HG02840 (cell line): ENCODE measurements around the gene ADGRA1.
"Not testable (repeated sequence)": the region's sequence is repeated elsewhere in the genome, so short reads cannot be mapped to it uniquely, and the experiment has no call there.

Experiments used
- ATAC-seq: cut with Tn5 transposase; IDR thresholded peaks from one replicate; pipeline ENCODE4 v1.9.1; 2021; ENCODE audit warnings: mild to moderate bottlenecking, moderate library complexity, moderate number of reproducible peaks; ENCODE audit not compliant: unreplicated experiment, low FRiP score

The ADGRA1 gene

DNA sequence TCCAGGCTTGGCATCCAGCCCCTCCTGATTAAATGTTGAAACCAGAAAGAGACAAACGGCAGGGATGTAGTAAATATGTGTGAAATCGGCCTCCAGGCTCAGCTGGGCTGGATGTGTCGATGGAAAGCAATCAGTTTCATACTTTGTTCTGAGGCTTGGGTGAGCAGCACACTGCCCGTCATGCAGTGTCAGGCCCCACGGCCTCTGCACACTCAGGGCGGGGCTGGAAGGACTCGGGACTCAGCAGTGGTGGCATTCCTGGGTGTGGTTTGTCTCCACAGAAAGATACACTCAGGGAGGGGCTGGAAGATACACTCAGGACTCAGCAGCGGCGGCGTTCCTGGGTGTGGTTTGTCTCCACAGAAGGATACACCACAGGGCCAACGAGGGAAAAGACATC lies 22.0 kb downstream of the ADGRA1 start:
- ATAC-seq, result no peak

DNA sequence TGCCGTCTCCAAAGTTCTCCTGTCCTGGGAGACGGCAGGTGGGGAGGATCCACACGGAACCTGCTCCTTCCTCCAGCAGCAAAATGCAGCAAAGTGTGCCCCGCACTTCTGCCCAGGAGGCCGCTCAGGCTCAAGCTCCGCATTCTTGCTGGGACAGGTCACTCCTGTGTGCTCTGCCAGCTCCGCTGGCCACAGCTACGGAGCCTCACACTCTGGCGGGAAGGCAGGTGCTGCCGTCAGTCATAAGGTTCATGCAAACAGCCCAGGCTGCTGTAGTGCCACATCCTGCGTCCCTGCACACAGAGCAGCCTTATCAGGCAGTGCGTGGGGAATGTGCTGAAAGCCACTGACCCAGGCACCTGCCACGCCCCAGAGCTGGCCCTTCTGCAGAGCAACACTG lies 22.4 kb downstream of the ADGRA1 start:
- no peak for ATAC-seq

DNA sequence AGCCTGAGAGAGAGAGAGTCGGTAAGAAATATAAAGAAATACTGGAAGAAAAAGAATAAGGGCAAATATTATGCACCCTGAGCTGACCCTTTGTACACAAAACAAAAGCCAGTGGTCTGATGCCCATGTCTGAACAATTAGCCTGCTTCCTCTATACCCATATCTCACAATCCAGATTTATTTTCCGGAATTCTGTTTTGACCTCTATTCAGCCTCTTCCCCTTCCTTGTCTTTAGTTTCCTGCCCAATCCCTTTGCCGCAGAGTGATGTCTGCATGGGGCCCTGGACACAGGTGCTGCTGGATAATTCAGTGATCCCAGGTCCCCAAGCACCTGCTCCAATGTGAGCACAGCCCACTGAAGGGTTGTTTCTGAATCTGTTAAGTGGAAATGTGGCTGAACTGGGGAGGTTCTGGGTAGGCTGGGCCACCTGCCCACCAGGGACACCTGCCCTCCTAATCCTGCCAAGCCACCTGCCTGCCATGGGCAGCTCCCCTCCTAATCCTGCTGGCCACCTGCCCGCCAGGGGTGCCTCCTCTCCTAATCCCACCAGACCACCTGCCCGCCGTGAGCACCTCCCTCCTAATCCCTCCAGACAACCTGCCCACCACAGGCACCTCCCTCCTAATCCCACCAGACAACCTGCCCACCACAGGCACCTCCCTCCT lies 23.0 kb downstream of the ADGRA1 start:
- no peak for ATAC-seq

DNA sequence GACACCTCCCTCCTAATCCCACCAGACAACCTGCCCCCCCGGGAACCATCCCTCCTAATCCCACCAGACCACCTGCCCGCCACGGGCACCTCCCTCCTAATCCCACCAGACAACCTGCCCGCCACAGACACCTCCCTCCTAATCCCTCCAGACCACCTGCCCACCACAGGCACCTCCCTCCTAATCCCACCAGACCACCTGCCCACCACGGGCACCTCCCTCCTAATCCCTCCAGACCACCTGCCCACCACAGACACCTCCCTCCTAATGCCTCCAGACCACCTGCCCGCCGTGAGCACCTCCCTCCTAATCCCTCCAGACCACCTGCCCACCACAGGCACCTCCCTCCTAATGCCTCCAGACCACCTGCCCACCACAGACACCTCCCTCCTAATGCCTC lies 23.9 kb downstream of the ADGRA1 start:
- not testable (repeated sequence) for ATAC-seq

DNA sequence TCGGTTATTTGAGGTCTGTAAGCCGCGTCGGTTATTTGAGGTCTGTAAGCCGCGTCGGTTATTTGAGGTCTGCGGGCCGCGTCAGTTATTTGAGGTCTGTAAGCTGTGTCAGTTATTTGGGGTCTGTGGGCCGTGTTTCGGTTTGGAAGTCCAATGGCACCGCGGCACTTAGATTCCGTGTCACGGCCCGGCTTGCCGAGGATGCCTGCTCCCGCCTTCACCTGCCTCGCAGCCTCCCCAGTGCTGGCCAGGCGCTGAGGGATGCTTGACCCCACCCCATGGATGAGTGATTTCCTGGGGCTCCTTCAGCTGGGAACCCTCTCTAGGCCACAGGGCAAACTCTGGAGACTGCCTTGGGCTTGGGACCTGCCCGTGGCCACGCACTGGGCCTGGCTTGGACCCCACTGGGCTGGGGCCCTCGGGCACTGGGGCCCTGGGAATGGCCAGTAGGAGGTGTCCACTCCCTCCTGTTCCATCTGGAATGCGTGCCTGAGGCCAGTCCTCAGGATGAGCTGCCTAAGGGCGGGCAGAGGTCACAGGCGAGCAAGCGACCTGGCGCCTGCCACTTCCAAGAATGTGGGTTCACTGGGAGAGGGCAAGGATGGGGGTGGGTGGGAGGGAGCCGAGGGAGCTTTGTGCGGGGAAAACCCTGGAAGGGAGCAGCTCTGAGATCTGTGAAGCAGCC lies 25.6 kb downstream of the ADGRA1 start:
- no peak for ATAC-seq

DNA sequence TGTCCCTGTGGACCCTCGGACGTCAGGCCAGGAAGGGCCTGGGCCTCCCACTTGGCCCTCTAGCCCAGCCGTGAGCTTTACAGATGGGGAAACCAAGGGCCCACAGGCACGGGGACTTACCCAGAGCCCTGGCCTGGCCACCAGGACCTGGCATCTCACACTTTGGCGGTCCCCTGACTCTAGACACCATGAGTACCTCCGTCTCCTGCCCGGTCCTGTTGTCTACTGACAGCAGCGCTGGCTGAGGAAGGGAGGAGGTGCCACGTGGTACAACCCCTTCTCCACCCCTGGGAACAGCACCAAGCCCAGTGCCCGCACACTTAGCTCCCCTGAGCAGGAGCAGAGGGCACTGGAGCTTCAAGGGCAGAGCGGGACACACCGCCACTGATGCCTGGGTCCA lies 26.1 kb downstream of the ADGRA1 start:
- no peak for ATAC-seq

DNA sequence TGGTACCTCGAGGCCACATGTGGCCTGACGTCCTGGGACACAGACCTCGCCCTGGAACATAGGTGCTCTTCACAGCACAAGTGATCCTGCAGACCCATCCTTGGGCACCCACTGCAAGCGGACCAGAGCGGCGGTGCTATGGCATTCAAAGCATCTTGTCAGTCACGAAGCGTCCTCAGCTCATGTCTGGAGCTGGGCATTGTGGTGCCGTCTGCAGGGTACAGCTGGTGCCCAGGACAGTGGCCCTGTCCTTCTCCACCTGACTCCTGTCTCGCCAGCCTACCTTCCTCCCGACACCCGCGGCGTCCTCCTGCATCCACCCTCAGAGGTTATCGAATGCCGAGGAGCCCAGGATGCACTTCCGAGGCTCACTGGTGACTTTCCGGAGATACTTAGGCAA lies 26.5 kb downstream of the ADGRA1 start:
- no peak for ATAC-seq

DNA sequence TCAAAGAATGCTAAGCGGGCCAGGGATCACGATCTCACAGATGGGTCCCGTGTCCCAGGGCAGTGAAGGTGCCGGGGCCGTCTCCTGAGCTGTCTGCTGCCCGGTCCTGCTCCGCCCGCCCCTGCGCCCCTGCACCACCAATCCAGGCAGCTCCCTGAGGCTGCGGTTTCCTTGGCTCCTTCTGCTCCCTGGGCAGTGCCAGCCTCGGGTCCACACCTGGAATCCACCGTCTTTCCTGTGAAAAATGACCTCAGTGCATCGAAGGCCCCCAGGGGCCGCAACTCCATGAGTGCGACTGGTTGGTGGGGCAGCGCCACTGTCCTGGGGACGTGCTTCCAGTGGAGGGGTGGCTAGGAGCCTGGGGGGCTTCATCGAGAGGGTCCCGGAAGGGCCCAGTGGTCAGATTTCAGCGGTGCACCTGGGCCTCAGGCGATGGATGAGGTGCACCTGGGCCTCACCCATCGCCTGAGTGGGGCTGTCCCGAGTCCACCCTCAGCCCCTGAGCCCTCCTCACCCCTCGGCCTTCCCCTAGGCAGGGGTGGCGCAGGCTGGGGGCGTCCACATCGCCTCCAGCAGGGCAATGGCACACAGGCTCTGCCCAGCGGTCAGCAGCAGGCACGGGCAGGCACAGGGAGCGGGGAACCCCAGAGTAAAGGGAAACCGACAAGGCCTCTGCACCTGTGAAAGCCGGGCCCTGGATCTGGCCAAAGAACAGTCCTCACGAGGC lies 27.2 kb downstream of the ADGRA1 start:
- no peak for ATAC-seq

DNA sequence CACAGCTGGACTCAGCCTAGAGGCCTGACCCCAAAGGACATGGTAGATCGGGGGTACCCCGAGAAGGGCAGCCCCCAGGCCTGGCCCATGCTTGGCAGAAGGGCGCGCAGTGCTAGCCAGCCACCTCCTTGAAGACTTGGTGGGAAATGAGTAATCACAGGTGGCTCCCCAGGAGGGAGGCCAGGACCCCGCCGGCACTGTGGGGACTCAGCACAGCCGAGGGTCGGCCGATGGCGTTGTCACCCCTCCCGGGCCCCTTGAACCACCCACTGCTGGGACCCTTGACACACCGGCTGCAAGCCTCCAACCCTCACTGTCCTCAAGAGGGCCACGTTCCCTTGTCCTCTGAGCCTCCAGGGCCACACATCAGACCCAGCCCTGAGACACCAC lies 27.7 kb downstream of the ADGRA1 start:
- ATAC-seq, result no peak

DNA sequence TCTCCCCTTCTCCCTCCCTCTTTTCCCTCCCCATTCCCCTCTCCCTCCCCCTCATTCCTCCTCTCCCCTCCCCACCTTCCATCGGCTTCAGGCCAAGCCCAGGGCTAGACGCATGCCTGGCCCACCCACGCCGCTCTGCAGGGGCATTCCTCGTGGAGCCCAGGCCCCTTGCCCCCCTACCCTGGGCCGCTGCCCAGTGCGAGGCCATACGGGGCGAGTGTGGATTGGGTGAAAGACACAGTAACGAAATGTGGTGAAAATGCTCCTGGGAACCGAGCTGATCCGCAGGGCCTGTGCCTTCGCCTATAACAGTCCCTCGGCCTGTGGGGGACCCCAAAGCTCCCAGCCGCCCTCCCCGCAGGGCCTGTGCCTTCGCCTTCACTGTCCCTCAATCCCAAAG lies 28.3 kb downstream of the ADGRA1 start:
- ATAC-seq, result no peak

DNA sequence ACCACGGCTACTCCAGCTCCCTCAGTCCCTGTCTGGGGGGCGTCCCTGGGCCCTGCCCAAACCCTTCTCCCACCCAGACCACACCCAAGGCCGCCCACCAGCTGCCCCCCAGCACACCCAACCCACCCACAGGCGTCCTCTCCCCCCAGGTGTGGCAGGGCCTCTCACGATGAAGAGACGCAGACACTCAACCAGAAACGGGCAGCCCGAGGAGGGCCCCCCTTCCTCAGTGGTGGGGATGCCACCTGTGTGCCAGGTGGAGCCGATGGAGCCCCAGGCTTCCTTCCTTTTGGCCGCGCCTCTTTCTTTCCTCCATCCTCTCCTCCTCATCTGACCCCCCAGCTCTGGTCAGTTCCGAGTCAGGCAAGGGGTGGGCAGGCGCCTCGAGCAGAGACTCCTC lies 28.7 kb downstream of the ADGRA1 start:
- no peak for ATAC-seq

DNA sequence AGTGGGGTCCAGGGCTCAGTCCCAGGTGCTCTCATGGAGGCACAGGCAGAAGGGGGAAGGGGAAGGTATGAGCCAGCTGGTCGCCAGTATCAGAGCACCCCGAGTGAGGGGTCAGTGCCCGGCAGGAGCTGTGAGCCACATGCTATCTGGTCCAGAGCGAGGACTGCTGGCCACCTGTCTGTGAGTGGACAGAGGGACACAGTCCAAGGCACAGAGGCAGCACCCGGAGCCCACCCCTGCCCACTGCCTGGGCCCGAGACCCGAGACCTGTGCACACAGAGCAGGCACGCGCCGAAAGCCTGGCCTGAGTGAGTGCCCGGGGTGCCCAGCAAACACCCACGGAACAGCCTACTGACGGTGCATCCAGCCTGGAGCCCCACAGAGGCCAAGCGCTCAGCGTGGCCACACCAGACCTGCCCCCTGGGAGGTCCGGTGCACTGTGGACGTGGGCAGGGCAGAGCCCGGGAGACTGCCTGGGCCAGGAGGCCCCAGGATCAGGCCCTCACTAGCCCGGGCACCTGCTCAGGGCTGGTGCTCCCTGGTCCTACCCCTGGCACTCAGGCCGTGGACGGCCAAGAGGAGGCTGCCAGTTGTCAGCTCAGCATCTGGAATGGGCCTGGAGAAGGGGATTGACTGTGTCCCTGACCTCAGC lies 29.4 kb downstream of the ADGRA1 start:
- ATAC-seq, result no peak

DNA sequence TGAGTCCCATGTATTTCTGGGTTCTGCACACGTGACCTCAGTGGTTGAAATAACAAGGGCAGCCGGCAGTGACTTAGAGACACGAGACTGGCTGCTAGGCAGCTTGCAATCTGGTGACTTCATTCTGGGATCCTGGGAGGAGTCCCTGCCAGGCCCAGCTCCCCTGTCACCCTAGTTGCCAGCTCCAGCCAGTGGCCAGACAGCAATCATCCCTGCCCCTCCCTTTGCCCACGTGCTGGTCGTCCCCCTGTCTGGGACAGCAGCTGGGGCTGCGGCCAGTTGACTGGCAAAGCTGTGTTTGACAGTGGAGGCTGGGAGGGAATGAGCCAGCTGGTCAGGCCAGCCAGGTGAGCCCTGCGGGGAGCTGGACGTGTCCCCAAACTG lies 30.0 kb downstream of the ADGRA1 start:
- ATAC-seq, result no peak

DNA sequence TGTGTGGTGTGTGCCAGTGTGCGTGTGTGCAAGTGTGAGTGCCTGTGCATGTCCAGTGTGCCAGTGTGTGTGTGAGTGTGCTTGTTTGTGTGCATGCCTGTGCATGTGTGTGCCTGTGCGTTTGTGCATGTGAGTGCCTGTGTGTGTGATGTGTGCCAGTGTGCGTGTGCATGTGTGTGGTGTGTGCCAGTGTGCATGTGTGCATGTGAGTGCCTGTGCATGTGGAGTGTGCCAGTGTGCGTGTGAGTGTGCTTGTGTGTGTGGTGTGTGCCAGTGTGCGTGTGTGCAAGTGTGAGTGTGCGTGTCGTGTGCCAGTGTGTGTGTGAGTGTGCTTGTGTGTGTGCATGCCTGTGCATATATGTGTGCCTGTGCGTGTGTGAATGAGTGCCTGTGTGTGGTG lies 33.8 kb downstream of the ADGRA1 start:
- ATAC-seq, result no peak

DNA sequence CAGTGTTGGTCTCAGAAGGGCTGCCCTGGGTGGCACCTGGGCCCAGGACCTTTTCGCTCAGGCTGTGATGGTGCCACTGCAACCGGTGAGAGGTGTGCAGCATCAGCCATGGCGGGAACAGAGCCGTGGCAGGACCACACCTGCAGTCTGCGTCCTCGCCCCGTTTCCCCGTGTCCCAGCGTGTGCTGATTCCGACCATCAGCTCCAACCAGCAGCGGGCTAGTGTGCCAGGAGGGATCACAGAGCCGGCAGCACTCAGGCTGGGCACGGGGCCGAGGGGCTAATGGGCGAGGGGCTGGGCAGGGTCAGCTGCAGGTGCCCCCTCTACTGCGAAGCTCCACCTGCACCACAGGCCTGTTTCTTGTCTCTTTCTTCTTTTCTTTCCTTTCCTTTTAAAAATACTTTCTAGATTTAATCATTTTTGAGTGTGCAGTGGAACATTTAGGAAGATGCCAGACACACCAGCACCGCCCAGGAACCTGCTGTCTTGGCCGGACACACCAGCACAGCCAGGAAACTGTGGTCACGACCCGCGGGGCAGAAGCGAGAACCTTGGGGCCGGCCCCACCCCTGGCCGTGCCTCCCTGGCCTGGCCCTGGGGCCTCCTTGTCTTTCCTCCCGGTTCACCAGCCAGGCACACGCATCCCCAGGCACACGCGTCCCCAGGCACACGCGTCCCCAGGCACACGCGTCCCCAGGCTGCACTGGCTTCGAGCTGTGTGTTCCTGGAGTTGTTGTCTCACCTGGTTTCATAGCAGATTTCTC lies 34.6 kb downstream of the ADGRA1 start:
- ATAC-seq, result no peak

DNA sequence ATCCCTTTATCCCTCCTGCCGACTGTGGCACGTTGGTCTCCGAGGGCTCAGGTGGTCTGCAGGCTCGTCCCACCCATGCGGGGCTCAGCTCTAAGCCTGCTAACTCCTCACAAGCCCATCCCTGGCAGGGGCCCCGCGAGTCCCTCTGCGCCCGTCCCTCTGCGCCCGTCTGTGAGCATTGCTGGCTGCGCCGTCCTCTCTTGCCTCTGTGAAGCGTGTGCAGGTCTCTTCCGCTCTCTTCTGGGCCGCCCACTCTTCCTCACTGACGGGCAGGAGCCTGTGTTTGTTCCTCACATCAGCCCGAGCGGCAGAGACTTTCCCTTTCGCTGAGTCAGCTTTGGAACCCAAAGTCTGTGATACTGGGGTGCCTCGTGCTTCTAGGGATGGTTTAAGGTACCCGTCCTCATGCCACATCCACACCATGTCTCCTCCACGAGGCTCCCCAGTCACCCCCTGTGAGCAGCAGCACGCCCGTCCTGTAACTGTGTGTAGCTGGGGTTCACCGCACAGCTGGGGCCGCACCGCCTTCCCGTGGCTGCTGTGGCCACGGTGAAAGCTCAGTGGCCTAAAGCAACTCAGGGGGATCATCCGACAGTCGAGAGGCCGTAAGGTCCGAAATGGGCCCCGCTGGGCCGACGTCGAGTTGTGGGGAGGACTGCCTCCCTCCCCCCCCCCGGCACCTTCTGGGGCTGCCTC lies 35.5 kb downstream of the ADGRA1 start:
- no peak for ATAC-seq

DNA sequence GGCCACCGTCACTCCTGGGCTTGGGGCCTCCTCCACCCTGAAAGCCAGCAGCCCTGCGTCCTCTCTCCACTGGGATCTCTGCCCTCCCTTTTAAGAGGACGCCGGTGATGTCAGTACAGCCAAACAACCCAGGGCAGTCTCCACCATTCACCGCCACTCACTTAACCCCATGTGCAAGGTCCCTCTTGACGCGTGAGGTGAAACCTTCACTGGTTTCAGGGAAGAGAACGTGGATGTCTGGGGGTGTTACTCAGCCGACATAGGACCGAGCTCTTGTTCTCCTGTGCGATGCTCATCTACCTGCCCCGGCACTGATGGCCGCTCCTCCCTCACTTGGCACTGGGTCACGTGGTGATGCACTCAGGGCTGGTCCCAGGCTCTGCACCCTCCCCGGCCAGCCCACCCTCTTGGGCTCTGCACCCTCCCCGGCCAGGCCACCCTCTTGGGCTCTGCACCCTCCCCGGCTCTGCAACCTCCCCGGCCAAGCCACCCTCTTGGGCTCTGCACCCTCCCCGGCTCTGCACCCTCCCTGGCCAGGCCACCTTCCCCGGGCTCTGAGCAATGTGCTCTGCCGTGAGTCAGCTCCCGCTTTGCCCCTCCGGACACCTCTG lies 36.1 kb downstream of the ADGRA1 start:
- ATAC-seq, result no peak

DNA sequence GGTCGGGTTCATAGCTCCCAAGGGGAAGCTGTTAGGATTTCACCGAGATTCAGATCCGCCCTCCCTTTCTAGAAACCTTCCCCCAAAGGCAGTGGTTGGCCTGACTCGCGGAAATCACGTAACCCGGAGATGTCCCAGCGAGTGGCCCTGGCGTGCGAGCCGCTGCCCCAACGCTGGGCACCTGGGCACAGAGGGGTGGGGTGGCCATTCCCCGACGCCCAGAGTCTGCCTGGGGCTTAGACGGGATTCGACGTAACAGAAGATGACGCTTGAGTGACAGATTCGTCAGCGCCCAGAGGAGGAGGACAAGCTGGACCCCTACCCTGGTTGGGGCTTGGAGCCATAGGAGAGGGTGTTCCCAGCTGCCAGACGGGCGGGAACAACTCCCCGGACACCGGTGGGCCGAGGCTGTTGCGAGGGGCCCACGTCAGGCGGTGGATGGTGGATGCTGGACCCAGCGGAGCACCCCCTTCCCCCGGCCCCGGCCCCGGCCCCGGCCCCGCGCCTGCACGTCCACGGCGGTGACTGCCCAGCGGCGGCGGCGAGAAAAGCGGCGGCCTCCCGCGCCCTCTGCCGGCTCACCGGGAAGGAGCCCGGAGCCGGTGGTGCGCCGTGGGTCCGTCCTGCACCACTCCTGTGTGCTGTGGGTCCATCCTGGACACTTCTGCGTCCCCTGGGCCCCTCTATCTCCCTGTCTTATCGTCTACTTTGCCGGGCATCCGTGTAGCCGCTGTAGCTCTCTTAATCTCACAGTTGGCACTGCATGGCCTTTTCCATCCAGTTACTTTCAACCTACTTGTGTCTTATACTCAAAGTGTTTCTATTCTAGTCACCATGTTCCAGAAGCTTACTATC lies 36.9 kb downstream of the ADGRA1 start:
- ATAC-seq, result no peak

DNA sequence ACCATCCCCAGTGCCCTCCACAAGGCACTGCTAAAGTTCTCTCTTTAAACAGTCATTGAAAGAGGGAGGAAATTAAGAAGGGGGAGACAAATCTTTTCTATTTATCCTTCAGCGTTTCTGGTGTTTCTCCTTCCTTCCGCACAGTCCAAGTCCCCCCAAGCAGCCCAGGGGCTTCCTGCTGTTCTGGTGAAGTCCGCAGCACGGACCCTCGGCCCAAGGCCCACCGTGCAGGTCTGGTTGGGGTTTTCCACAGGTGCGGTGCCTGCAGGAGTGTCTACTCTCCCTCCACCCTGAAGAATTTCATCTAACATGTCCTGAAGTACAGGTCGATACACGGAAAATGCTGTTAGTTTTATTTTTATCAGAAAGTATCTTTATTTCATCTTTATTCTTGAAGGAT lies 38.2 kb downstream of the ADGRA1 start:
- ATAC-seq, result no peak
